Nephron (organoid): ENCODE results near the gene IL1RAPL1.

Source experiments
- H3K27ac Mint-ChIP-seq, 3 experiments: 2 replicates each; pipeline ENCODE4 v1.8.0; 2020; ENCODE audit warnings: mixed read lengths in 3 of 3, mild to moderate bottlenecking in 2 of 3, moderate library complexity in 1 of 3
- H3K27me3 Mint-ChIP-seq: 2 replicates; pipeline ENCODE4 v1.8.0; 2021; ENCODE audit warnings: low read depth, mild to moderate bottlenecking, moderate library complexity, mixed read lengths
- H3K36me3 Mint-ChIP-seq: 2 replicates; pipeline ENCODE4 v1.8.0; 2020; ENCODE audit warnings: low read depth, mixed read lengths
- H3K4me1 Mint-ChIP-seq: 2 replicates; pipeline ENCODE4 v1.8.0; 2020; ENCODE audit warnings: mixed read lengths
- H3K4me3 Mint-ChIP-seq, 3 experiments: 2 replicates each; pipeline ENCODE4 v1.8.0; 2020; ENCODE audit warnings: mild to moderate bottlenecking in 3 of 3, mixed read lengths in 3 of 3, moderate library complexity in 2 of 3
- H3K9me3 Mint-ChIP-seq: 2 replicates; pipeline ENCODE4 v1.8.0; 2020; ENCODE audit warnings: mixed read lengths
- TF ChIP-seq, protein P1 (sequence below), 3 experiments: fragments of 200-600 bp; sonication (generic); IDR thresholded peaks; one replicate each; pipeline ENCODE4 v1.5.0; 2021; ENCODE audit warnings: antibody characterized with exemption in 3 of 3; ENCODE audit not compliant: unreplicated experiment in 3 of 3

IL1RAPL1 gene

DNA sequence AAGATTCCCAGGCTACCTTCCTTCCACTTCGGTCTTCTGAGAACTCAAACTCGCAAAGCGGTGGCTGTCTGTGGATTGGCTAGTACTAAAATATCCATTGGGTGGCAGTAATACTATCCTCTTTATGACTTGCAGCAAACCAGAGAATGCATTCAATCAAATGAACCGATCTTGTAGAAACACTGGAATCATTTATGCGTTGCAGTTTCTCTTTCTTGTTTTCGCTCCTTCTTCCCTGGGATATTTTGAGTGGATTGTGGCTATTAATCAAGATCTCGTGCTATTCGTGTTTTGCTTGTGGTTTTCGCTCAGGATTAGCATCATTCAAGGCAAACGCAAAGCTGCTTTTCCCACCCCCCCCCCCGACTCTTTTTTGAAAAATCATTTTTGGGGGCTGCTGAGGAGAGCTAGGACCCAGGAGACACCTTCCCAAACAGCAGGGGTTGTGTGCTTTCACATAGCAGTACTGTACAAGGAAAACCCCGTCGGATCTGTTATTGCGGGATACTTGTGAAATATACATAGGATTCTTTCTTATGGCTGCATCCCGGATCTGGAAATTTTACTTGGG, at the start of gene IL1RAPL1:
IL1RAPL1 (plus strand) TSS at position 466 of the 571 bp plus-strand sequence.
- Mint-ChIP-seq H3K27me3 (no peaks in the 10 kb centered on the region), H3K4me1 (peaks cover 12% of the 10 kb centered on the region), H3K9me3 (no peaks in the 10 kb centered on the region), H3K4me3 (no peak within 1 kb of the TSS), H3K36me3 (no peaks in the 10 kb centered on the region), H3K27ac (no peak within 1 kb of the TSS)
- TF ChIP-seq, protein P1, sequence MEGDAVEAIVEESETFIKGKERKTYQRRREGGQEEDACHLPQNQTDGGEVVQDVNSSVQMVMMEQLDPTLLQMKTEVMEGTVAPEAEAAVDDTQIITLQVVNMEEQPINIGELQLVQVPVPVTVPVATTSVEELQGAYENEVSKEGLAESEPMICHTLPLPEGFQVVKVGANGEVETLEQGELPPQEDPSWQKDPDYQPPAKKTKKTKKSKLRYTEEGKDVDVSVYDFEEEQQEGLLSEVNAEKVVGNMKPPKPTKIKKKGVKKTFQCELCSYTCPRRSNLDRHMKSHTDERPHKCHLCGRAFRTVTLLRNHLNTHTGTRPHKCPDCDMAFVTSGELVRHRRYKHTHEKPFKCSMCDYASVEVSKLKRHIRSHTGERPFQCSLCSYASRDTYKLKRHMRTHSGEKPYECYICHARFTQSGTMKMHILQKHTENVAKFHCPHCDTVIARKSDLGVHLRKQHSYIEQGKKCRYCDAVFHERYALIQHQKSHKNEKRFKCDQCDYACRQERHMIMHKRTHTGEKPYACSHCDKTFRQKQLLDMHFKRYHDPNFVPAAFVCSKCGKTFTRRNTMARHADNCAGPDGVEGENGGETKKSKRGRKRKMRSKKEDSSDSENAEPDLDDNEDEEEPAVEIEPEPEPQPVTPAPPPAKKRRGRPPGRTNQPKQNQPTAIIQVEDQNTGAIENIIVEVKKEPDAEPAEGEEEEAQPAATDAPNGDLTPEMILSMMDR (IDR thresholded peaks at IDR 0.05; ENCODE audit: unreplicated experiment in 3 of 3) = peak; percentile 31 to 51 (median 42)

DNA sequence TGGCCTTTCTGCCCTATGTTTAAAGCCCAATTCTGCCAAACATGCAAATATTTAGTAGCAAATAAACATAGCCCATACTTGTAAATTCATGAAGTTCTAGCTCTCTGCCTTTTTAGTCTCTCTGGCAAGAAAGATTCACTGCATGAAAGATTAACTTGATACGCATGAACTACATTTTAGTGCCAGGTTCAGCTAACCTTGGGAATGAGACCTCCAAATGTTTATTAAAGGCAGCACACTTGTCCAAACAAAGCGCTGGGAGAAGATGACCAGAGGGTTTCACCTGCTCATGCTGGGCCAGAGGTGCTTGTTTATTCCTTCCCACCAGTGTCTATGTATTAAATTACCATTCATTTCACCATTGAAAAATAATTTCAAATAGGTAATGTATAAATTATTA, 44.5 kb upstream of the IL1RAPL1 start:
- H3K36me3 Mint-ChIP-seq = no peaks in the 10 kb centered on the region
- no peaks in the 10 kb centered on the region for H3K27me3 Mint-ChIP-seq
- TF ChIP-seq, protein P1 (IDR thresholded peaks at IDR 0.05; ENCODE audit: unreplicated experiment in 3 of 3) = no peak
- H3K4me1 Mint-ChIP-seq = no peaks in the 10 kb centered on the region
- no peak overlapping the region for H3K4me3 Mint-ChIP-seq
- H3K27ac Mint-ChIP-seq = peak overlapping the region in 2 of 3 experiments; percentile 40 to 61
- H3K9me3 Mint-ChIP-seq = peaks cover 9% of the 10 kb centered on the region

DNA sequence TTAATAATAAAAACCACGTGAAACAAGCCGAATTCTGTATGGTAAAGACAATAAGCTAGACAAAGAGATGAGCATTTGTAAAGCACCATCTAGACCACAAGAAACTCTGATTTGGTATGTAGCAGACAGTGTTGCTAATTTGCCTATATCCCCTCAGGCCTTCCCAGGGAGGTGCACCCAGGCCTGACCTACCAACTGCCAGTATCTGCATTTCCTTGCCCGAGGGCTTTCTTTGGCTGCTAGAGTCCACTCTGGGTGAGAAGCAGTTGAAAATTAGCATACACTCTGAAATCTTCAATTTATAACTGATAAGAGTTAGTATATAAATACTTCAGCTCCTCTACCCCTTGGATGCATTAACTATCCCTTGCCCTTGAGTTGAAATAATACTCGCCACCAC, 37.4 kb upstream of the IL1RAPL1 start:
- H3K4me1 Mint-ChIP-seq = no peaks in the 10 kb centered on the region
- H3K27me3 Mint-ChIP-seq = no peaks in the 10 kb centered on the region
- no peaks in the 10 kb centered on the region for H3K9me3 Mint-ChIP-seq
- TF ChIP-seq, protein P1 (IDR thresholded peaks at IDR 0.05; ENCODE audit: unreplicated experiment in 3 of 3) = no peak
- no peak overlapping the region for H3K27ac Mint-ChIP-seq
- H3K4me3 Mint-ChIP-seq = no peak overlapping the region
- H3K36me3 Mint-ChIP-seq = no peaks in the 10 kb centered on the region

DNA sequence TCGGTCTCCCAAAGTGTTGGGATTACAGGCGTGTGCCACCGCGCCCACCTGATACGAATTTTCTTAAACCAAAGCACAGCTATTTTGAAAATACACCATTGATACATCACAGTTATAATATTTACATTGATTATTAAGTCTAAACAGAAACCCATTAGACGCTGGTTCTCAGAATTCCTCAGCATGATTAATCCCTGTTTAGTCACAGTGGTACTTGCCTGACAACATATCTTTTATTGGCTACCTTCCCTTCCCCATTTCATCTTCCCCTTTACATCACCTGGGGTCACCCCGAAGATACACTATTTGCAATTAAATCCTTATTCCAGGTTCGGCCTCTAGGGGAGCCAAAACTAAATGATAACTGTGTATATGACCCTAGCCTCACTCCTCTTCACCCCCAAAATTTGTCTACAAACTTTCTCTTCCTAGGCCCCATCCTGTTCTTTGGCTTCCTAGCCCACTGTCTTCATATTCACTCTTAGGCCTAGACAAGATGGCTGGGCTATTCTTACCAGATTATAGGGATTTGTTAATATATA, 36.8 kb upstream of the IL1RAPL1 start:
- H3K27ac Mint-ChIP-seq = no peak overlapping the region
- TF ChIP-seq, protein P1 (IDR thresholded peaks at IDR 0.05; ENCODE audit: unreplicated experiment in 3 of 3) = no peak
- no peaks in the 10 kb centered on the region for H3K36me3 Mint-ChIP-seq
- no peaks in the 10 kb centered on the region for H3K27me3 Mint-ChIP-seq
- peaks cover 2% of the 10 kb centered on the region for H3K9me3 Mint-ChIP-seq
- no peak overlapping the region for H3K4me3 Mint-ChIP-seq
- H3K4me1 Mint-ChIP-seq = no peaks in the 10 kb centered on the region

DNA sequence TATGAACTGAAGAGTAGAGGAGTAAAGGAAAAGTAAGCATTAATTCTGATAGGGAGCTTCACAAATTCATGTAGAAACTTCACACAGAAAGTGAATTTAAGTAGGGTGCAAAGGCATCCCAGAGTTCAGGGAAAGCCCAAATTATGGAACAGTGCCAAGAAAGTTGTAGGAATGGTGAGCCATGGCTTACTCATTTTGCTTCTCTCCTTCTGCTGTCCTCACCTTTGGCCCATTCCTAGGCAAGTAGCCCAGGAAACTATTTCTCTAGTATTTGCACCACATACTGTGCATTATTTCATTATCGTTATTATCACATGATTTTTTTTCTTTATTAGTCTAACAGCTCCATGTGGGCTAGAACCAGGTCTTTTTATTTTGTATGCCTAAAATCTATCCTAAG, 34.9 kb upstream of the IL1RAPL1 start:
- H3K4me1 Mint-ChIP-seq = no peaks in the 10 kb centered on the region
- peaks cover 15% of the 10 kb centered on the region for H3K9me3 Mint-ChIP-seq
- no peak overlapping the region for H3K4me3 Mint-ChIP-seq
- TF ChIP-seq, protein P1 (IDR thresholded peaks at IDR 0.05; ENCODE audit: unreplicated experiment in 3 of 3) = no peak
- H3K27ac Mint-ChIP-seq = no peak overlapping the region
- no peaks in the 10 kb centered on the region for H3K36me3 Mint-ChIP-seq
- H3K27me3 Mint-ChIP-seq = no peaks in the 10 kb centered on the region
